Kidney (tissue), 14 donors: Measurements from ENCODE around the gene BBOX1. TPM values are rescaled to one million over a fixed set of nuclear protein-coding genes. Genes with fewer than 3 reads are reported as not detected.

Experiments
- DNase-seq, 5 donors: peaks; one replicate each; pipeline ENCODE4 v3.0.0-alpha.2; 2013 to 2020
- FAIRE-seq: peaks from 2 replicates; lab custom pipeline; 2012; peaks lifted over from hg19 to GRCh38; lab: Jason Lieb, UNC
- H3K27ac ChIP-seq, 2 donors: one replicate each; pipeline ENCODE4 v1.7.0; 2013; ENCODE audit warnings: low read depth in 2 of 2, low read length in 2 of 2, inconsistent platforms in 1 of 2
- H3K27me3 ChIP-seq: one replicate; pipeline ENCODE4 v1.7.1; 2013; ENCODE audit warnings: low read length, inconsistent platforms; ENCODE audit not compliant: control insufficient read depth, insufficient read depth
- H3K36me3 ChIP-seq, 3 donors: one replicate each; pipeline versions ENCODE4 v1.7.0 to v1.7.1; 2013; ENCODE audit warnings: low read length in 3 of 3, control low read depth in 1 of 3, inconsistent platforms in 1 of 3; ENCODE audit not compliant: insufficient read depth in 3 of 3, control insufficient read depth in 2 of 3
- H3K4me1 ChIP-seq, 3 donors: one replicate each; pipeline versions ENCODE4 v1.7.0 to v1.7.1; 2013; ENCODE audit warnings: low read length in 3 of 3, inconsistent platforms in 1 of 3, low read depth in 1 of 3; ENCODE audit not compliant: control insufficient read depth in 2 of 3, insufficient read depth in 2 of 3
- H3K4me3 ChIP-seq, 3 donors: one replicate each; pipeline versions ENCODE4 v1.7.0 to v1.8.1; 2013; ENCODE audit warnings: low read length in 3 of 3, control low read depth in 1 of 3, inconsistent platforms in 1 of 3
- H3K9ac ChIP-seq, 3 donors: one replicate each; pipeline versions ENCODE4 v1.7.0 to v1.7.1; 2013; ENCODE audit warnings: low read length in 3 of 3, control low read depth in 1 of 3, inconsistent platforms in 1 of 3
- H3K9me3 ChIP-seq, 3 donors: one replicate each; pipeline versions ENCODE4 v1.7.0 to v1.7.1; 2013; ENCODE audit warnings: low read length in 3 of 3, control low read depth in 1 of 3, inconsistent platforms in 1 of 3; ENCODE audit not compliant: control insufficient read depth in 2 of 3, insufficient read depth in 1 of 3
- CTCF ChIP-seq: IDR thresholded peaks from 3 replicates; pipeline ENCODE4 v1.5.1; 2012; ENCODE audit warnings: mild to moderate bottlenecking, moderate library complexity, borderline replicate concordance; ENCODE audit not compliant: insufficient read depth; ENCODE audit errors: extremely low read depth
- intact Hi-C: fragments of 100-400 bp; cut with DNase I; formaldehyde crosslinking; loops from one replicate; pipeline ENCODE4 v1.11.1; 2022
- polyA plus RNA-seq: library from polyadenylated mRNA; stranded (reverse); fragments of 350-450 nt; fragmentation: Illumina TruSeq; extraction: RNeasy Lipid Tissue Mini Kit (QIAGEN cat#74804); gene quantifications from one replicate; pipeline ENCODE4 v1.2.3, GENCODE V29; 2014; ENCODE audit warnings: low read depth, low replicate concordance; ENCODE audit not compliant: insufficient read depth
- total RNA-seq: library from RNA; stranded (reverse); fragmentation: NEBNext Ultra II Directional; extraction: Animal tissue kit (Norgen Biotek cat#: 25700); gene quantifications from one replicate; pipeline ENCODE4 v1.2.1, GENCODE V29; 2021
- donor health status: control.
- donor health status: control.
- donor health status: control.
- donor health status: control.
- donor health status: control.
- donor health status: DM: yes; HTN: yes; CAD: no.
- donor health status: Normal renal cell carcinoma (clear cell type).

Gene BBOX1
- total and polyA plus RNA-seq, 2 donors from 2014 or later = 159 to 414 TPM

GRCh38 chr11:27055065-27055682, 14.6 kb downstream of the BBOX1 start:
- Histone ChIP-seq H3K4me3 (peak overlapping the region; percentile 23 to 74 (median 56)), H3K4me1 (no peaks in the 10 kb centered on the region), H3K27me3 (no peaks in the 10 kb centered on the region), H3K9me3 (no peaks in the 10 kb centered on the region), H3K27ac (peak overlapping the region in 1 of 2 donors; percentile 22), H3K9ac (peak overlapping the region in 1 of 3 donors; percentile 30), H3K36me3 (no peaks in the 10 kb centered on the region)
- peak in 3 of 5 donors; percentile 33 to 74 (median 51) for DNase-seq
- TF ChIP-seq CTCF = no peak
- FAIRE-seq = peak; percentile 78
- intact Hi-C loops = no loop called here

GRCh38 chr11:27057091-27057780, 16.6 kb downstream of the BBOX1 start:
- no peaks in the 10 kb centered on the region for H3K27me3 ChIP-seq

GRCh38 chr11:27058456-27058855, 17.8 kb downstream of the BBOX1 start:
- peak overlapping the region in 2 of 3 donors; percentile 39 to 56 for H3K4me3 ChIP-seq
- H3K27me3 ChIP-seq = no peaks in the 10 kb centered on the region
- DNase-seq (no peak), FAIRE-seq (no peak)
- H3K36me3 ChIP-seq = no peaks in the 10 kb centered on the region
- intact Hi-C loops = no loop called here
- H3K27ac ChIP-seq = no peak overlapping the region
- no peak for TF ChIP-seq CTCF
- H3K4me1 ChIP-seq = no peaks in the 10 kb centered on the region
- H3K9ac ChIP-seq = no peak overlapping the region
- no peaks in the 10 kb centered on the region for H3K9me3 ChIP-seq

More at GRCh38 chr11:27057091-27057780, 16.6 kb downstream of the BBOX1 start:
- TF ChIP-seq CTCF = no peak
- H3K4me3 ChIP-seq = peak overlapping the region in 2 of 3 donors; percentile 39 to 56
- H3K9me3 ChIP-seq = no peaks in the 10 kb centered on the region
- no peak for FAIRE-seq
- H3K36me3 ChIP-seq = no peaks in the 10 kb centered on the region
- H3K4me1 ChIP-seq = no peaks in the 10 kb centered on the region
- no peak for DNase-seq
- no peak overlapping the region for H3K27ac ChIP-seq
- H3K9ac ChIP-seq = peak overlapping the region in 1 of 3 donors; percentile 7
- intact Hi-C loops = no loop called here
